Measurements from ENCODE around the gene EDRF1. TPM values are rescaled to one million over a fixed set of nuclear protein-coding genes. Genes with fewer than 3 reads are reported as not detected.

The EDRF1 gene
- total and polyA plus RNA-seq, 2 of the 4 experiments (the other 2 are of a cell fraction), result 17.0 to 24.9 TPM

- ChIA-PET POLR2A (ENCODE audit: unreplicated experiment) (no interaction called here), CTCF (no interaction called here)
- Histone ChIP-seq H3K36me3 (ENCODE audit: control insufficient read depth, insufficient read depth, low read length) (peaks cover 39% of the 10 kb centered on the region), H3K4me1 (ENCODE audit: control insufficient read depth, insufficient read depth, low read length) (no peaks in the 10 kb centered on the region), H2BK15ac (ENCODE audit: low read depth, low read length) (no peak overlapping the region), H3K18ac (ENCODE audit: low read depth, low read length) (no peak overlapping the region), H4K5ac (ENCODE audit: low read depth, low read length) (no peak overlapping the region), H4K91ac (ENCODE audit: insufficient read depth, low read depth, low read length) (no peak overlapping the region), H3K27ac (ENCODE audit: insufficient read depth, low read length) (no peak overlapping the region), H2AFZ (replicated peaks; ENCODE audit: low read length, poor library complexity) (no peak overlapping the region), H3K23ac (ENCODE audit: low read depth, low read length) (no peak overlapping the region), H3K4me2 (ENCODE audit: low read depth, low read length) (no peak overlapping the region), H3K4me3 (ENCODE audit: insufficient read depth, low read depth, low read length) (no peak overlapping the region), H3K9me3 (ENCODE audit: control insufficient read depth, insufficient read depth, low read length) (no peaks in the 10 kb centered on the region), H3K56ac (ENCODE audit: extremely low read depth, insufficient read depth, low read length) (no peak overlapping the region), H3K9ac (ENCODE audit: low read depth, low read length) (no peak overlapping the region), H2BK20ac (ENCODE audit: low read depth, low read length) (no peak overlapping the region), H3K4ac (ENCODE audit: low read depth, low read length) (no peak overlapping the region), H4K20me1 (ENCODE audit: insufficient read depth, low read length) (no peaks in the 10 kb centered on the region), H4K8ac (ENCODE audit: low read depth in 2 of 2, low read length in 2 of 2) (no peak overlapping the region), H3K9me1 (ENCODE audit: insufficient read depth, low read length) (no peaks in the 10 kb centered on the region; the same call in 1 of the 2 replicates), H3K14ac (replicated peaks; ENCODE audit: low read depth, low read length) (no peak overlapping the region), H2BK5ac (ENCODE audit: low read depth, low read length, poor library complexity, severe bottlenecking) (no peak overlapping the region), H2AK9ac (replicated peaks; ENCODE audit: low read depth, low read length, poor library complexity) (no peak overlapping the region), H3K27me3 (ENCODE audit: control insufficient read depth, insufficient read depth, low read length) (no peaks in the 10 kb centered on the region), H2AK5ac (ENCODE audit: low read depth, low read length) (no peak overlapping the region), H2BK120ac (ENCODE audit: low read depth, low read length) (no peak overlapping the region), H3K79me1 (ENCODE audit: low read depth in 1 of 2, low read length in 2 of 2) (no peaks in the 10 kb centered on the region; a peak in 1 of 4 replicates)
- intact Hi-C loops (cut with micrococcal nuclease), result no loop called here
- dilution Hi-C loops (cut with HindIII; ENCODE audit: low sequenced_read_pairs, unreplicated experiment), result no loop called here
- no TSS peak for BruUV-seq (replicated peaks)
- ATAC-seq (ENCODE audit: low read depth) (no peak), DNase-seq (no peak)
- no CpG with 5 or more reads among the region's 3 CpGs for WGBS, 2 experiments (ENCODE audit: extremely low coverage in 2 of 2, insufficient read length in 1 of 2)
- TF ChIP-seq FOS (IDR thresholded peaks at IDR 0.05; ENCODE audit: low read depth, low read length) (no peak), MAFK (IDR thresholded peaks at IDR 0.05; ENCODE audit: low read depth, low read length) (no peak), CTCF (conservative IDR thresholded peaks at IDR 0.05; ENCODE audit: low read depth, low read length) (no peak), RFX5 (IDR thresholded peaks at IDR 0.05; ENCODE audit: low read depth, low read length) (no peak), RAD21 (IDR thresholded peaks at IDR 0.05; ENCODE audit: low read length) (no peak), ELK1 (IDR thresholded peaks at IDR 0.05; ENCODE audit: borderline replicate concordance, low read depth, low read length) (no peak), USF2 (IDR thresholded peaks at IDR 0.05; ENCODE audit: low read depth, low read length) (no peak), BHLHE40 (IDR thresholded peaks at IDR 0.05; ENCODE audit: low read depth, low read length) (no peak), MXI1 (IDR thresholded peaks at IDR 0.05; ENCODE audit: borderline replicate concordance, low read depth, low read length) (no peak), MAZ (IDR thresholded peaks at IDR 0.05; ENCODE audit: borderline replicate concordance, low read depth, low read length) (no peak), CEBPB (IDR thresholded peaks at IDR 0.05; ENCODE audit: low read depth, low read length) (no peak), RCOR1 (IDR thresholded peaks at IDR 0.05; ENCODE audit: insufficient replicate concordance, low read length) (no peak), NFE2L2 (IDR thresholded peaks at IDR 0.05; ENCODE audit: low read depth, low read length) (no peak), POLR2A (IDR thresholded peaks at IDR 0.05; ENCODE audit: low read depth, low read length) (no peak), SMC3 (IDR thresholded peaks at IDR 0.05; ENCODE audit: low read depth, low read length) (no peak)
- in situ Hi-C loops (cut with MboI; ENCODE audit: low sequenced_read_pairs), result loop anchor here (25.0 kb wide), 1 partner anchor 915 kb away; the partner anchor contains the start of gene ABRAXAS2
Observed at GRCh38 chr10:125727436-125727835, 7.9 kb downstream of the EDRF1 start.

All from IMR-90 (cell line).